Cardiac muscle cell (in vitro differentiated cells and primary cell): Measurements from ENCODE around the gene SGMS1. TPM values are rescaled to one million over a fixed set of nuclear protein-coding genes. Genes with fewer than 3 reads are reported as not detected.
A peak's percentile ranks its signal among the peaks of the same experiment; 100 is the strongest.
"Not testable (repeated sequence)": the region's sequence is repeated elsewhere in the genome, so short reads cannot be mapped to it uniquely, and the experiment has no call there.

ENCODE experiments used
- DNase-seq, 2 donors: peaks; one replicate each; pipeline versions ENCODE4 v3.0.0 to v3.0.0-alpha.2; 2010 to 2017; ENCODE audit warnings: low read depth in 1 of 2, low spot score in 1 of 2
- H3K27ac ChIP-seq: fragments of 200-600 bp; sonication (generic); 2 replicates; pipeline ENCODE4 v1.5.1; 2016
- H3K27me3 ChIP-seq: fragments of 200-600 bp; sonication (generic); 2 replicates; pipeline ENCODE4 v1.6.0; 2016; ENCODE audit warnings: control low read depth
- H3K36me3 ChIP-seq: fragments of 200-600 bp; sonication (generic); 2 replicates; pipeline ENCODE4 v1.5.1; 2016; ENCODE audit warnings: control low read depth
- H3K4me1 ChIP-seq: fragments of 200-600 bp; sonication (generic); 2 replicates; pipeline ENCODE4 v1.8.1; 2017; ENCODE audit warnings: low read depth, mild to moderate bottlenecking, mixed run types
- H3K4me3 ChIP-seq: fragments of 200-600 bp; sonication (generic); 2 replicates; pipeline ENCODE4 v1.5.1; 2016; ENCODE audit warnings: mild to moderate bottlenecking
- H3K9me3 ChIP-seq: fragments of 200-600 bp; sonication (generic); 2 replicates; pipeline ENCODE4 v1.5.1; 2017; ENCODE audit warnings: low read depth, mild to moderate bottlenecking, control low read depth
- polyA plus RNA-seq: library from polyadenylated mRNA; unstranded; fragments of >200 nt; fragmentation: Nextera tagmentation; extraction: Ambion mirVana; gene quantifications from 2 replicates; pipeline ENCODE4 v1.2.1, GENCODE V29; 2016
- total RNA-seq: library from RNA; depleted of rRNA; stranded (reverse); fragments of >200 nt; gene quantifications from 2 replicates; pipeline ENCODE4 v1.2.3, GENCODE V29; 2016
- TF ChIP-seq, protein P1 (sequence below): IDR thresholded peaks from 2 replicates; pipeline ENCODE4 v1.5.1; 2012; ENCODE audit warnings: low read depth, mild to moderate bottlenecking, low read length

Gene SGMS1
- total and polyA plus RNA-seq, 2 experiments from 2014 or later: 12.1 to 41.6 TPM

DNA sequence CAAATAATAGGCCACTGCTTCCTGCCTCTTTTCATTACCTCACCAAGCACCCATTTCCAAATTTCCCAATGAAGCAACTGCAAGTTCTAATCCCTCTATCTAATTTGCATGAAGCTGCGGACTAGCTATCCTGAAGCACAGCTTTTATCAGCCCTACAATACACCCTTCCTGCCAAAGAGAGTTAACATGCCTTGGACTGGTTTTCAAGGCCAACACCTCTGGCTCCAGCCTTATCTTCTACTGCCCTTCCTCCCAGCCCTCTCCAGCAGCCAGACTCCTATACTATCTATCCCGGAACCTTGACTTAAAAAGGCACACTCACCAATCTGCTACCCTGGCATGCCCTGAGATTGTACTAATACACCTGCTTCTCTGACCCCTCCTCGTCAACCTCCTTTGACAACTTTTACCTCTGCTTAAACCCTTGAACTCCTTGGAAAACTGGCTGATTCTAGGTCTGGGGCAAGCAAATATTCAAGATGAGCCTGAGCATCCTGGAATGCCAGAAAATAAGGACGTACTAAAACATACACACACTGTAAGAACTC lies 73.4 kb downstream of the SGMS1 start:
- H3K9me3 ChIP-seq: no peaks in the 10 kb centered on the region
- no peaks in the 10 kb centered on the region for H3K36me3 ChIP-seq
- H3K4me1 ChIP-seq: peaks cover 35% of the 10 kb centered on the region
- TF ChIP-seq, protein P1, sequence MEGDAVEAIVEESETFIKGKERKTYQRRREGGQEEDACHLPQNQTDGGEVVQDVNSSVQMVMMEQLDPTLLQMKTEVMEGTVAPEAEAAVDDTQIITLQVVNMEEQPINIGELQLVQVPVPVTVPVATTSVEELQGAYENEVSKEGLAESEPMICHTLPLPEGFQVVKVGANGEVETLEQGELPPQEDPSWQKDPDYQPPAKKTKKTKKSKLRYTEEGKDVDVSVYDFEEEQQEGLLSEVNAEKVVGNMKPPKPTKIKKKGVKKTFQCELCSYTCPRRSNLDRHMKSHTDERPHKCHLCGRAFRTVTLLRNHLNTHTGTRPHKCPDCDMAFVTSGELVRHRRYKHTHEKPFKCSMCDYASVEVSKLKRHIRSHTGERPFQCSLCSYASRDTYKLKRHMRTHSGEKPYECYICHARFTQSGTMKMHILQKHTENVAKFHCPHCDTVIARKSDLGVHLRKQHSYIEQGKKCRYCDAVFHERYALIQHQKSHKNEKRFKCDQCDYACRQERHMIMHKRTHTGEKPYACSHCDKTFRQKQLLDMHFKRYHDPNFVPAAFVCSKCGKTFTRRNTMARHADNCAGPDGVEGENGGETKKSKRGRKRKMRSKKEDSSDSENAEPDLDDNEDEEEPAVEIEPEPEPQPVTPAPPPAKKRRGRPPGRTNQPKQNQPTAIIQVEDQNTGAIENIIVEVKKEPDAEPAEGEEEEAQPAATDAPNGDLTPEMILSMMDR: no peak
- peak overlapping the region; percentile 14 for H3K27ac ChIP-seq
- no peak overlapping the region for H3K4me3 ChIP-seq
- DNase-seq: peak; percentile 63 to 80
- H3K27me3 ChIP-seq: no peaks in the 10 kb centered on the region

GRCh38 chr10:50549186-50549585 lies 74.6 kb downstream of the SGMS1 start:
- H3K27me3 ChIP-seq, DNase-seq, H3K27ac ChIP-seq, H3K4me3 ChIP-seq, H3K9me3 ChIP-seq, H3K36me3 ChIP-seq: not testable (repeated sequence)
- H3K4me1 ChIP-seq: peaks cover 23% of the 10 kb centered on the region

DNA sequence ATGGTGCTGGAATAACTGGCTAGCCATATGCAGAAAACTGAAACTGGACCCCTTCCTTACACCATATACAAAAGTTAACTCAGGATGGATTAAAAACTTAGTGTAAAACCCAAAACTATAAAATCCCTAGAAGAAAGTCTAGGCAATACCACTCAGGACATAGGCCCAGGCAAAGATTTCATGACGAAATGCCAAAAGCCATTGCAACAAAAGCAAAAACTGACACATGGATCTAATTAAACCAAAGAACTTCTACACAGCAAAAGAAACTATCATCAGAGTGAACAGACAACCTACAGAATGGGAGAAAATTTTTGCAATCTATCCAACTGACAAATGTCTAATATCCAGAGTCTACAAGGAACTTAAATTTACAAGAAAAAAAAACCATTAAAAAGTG lies 75.3 kb downstream of the SGMS1 start:
- not testable (repeated sequence) for H3K27me3 ChIP-seq, H3K4me3 ChIP-seq, H3K9me3 ChIP-seq, H3K27ac ChIP-seq, H3K36me3 ChIP-seq
- H3K4me1 ChIP-seq: peaks cover 24% of the 10 kb centered on the region
- peak in 1 of 2 donors; percentile 22 for DNase-seq

DNA sequence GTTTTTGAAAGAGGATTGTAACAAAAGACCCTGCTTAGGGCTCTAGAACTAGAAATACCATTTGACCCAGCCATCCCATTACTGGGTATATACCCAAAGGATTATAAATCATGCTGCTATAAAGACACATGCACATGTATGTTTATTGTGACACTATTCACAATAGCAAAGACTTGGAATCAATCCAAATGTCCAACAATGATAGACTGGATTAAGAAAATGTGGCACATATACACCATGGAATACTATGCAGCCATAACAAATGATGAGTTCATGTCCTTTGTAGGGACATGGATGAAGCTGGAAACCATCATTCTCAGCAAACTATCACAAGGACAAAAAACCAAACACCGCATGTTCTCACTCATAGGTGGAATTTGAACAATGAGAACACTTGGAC lies 77.5 kb downstream of the SGMS1 start:
- not testable (repeated sequence) for H3K9me3 ChIP-seq, H3K27ac ChIP-seq, H3K27me3 ChIP-seq, DNase-seq, H3K4me3 ChIP-seq, H3K36me3 ChIP-seq
- peaks cover 22% of the 10 kb centered on the region for H3K4me1 ChIP-seq

DNA sequence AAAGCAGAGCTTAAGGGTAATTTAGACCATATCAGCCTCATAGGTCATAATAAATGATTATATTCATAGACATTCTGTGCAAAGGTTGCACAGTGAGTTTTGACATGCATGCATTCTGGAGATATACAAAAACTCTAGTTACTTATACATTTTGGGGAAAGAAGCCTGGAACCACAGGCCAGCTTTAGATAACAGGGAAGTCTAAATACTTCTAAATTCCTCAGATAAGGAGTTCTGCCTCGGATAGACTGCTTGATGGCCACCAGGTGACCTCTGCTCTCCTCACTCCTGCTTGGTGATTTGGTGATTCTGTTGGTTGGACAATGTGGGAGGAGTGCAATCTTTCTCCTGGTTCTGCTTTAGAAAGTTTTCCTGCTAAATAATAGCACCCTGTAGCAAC lies 77.9 kb downstream of the SGMS1 start:
- H3K27ac ChIP-seq: no peak overlapping the region
- H3K4me1 ChIP-seq: peaks cover 22% of the 10 kb centered on the region
- TF ChIP-seq, protein P1: no peak
- H3K4me3 ChIP-seq: no peak overlapping the region
- peak in 1 of 2 donors; percentile 40 for DNase-seq
- H3K36me3 ChIP-seq: no peaks in the 10 kb centered on the region
- no peaks in the 10 kb centered on the region for H3K9me3 ChIP-seq
- H3K27me3 ChIP-seq: no peaks in the 10 kb centered on the region

DNA sequence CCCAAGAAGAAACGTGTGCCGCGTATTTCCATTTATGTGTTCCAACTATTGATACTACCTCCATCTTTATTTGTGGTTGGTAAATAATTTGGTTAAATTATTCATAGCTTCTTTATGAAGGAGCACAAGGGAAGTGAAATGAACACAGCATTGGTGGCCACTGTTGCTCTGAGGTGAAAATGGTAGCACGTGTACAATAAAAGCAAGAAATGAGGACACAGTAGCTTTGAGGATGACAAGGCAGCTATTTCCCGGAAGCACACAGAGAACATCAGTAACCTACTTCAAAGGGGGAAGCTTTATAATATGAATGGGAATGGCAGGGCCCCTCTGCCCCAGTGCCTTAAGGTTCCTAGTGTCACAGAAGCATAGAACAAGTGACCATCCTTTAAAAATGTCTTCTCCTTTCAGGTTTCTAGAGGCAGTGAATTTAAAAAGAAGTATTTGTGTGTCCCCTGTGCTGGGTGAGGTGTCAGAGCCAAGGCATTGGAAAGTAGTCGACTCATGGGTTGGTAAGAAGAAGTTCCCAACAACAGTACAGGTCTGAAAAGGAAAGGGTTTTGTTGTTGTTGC lies 78.8 kb downstream of the SGMS1 start:
- Histone ChIP-seq H3K36me3 (no peaks in the 10 kb centered on the region), H3K9me3 (no peaks in the 10 kb centered on the region), H3K4me1 (peaks cover 20% of the 10 kb centered on the region), H3K4me3 (no peak overlapping the region), H3K27me3 (no peaks in the 10 kb centered on the region), H3K27ac (no peak overlapping the region)
- TF ChIP-seq, protein P1: no peak
- DNase-seq: no peak

DNA sequence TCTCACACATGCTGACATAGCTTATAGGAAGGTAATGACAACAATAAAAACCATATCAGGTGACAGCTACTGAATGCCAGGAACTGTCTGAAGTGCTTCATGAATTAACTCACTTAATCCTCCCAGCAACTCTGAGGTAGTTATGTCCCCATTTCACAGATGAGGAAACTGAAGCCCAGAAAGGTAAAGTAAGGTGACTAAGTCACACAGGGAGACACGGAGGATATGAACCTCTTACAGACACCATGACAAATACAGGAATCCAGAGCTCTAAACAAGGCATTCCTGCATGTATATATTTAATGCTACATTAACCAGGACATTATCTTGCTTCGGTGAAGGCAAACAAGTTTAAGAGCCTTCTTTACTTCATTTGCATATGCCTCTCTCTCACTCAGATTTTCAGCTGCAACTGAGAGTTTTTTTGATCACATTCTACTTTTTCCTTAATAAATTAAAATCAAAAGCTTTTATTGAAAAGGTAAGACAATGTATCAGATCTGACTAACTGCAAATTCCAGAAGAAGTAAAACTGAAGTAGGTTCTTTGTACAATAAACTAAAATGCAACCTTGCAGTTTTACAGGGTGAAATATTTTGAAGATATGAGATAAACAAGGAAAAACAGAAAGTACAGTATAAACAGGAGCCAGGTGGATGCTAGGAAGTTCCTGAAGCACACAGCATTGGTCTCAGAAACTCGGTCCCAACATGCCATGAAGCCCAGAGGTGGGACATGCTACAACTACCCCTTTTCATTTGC lies 79.5 kb downstream of the SGMS1 start:
- no peak overlapping the region for H3K27ac ChIP-seq
- no peak overlapping the region for H3K4me3 ChIP-seq
- no peak for DNase-seq
- no peaks in the 10 kb centered on the region for H3K36me3 ChIP-seq
- peaks cover 15% of the 10 kb centered on the region for H3K4me1 ChIP-seq
- TF ChIP-seq, protein P1: no peak
- H3K27me3 ChIP-seq: no peaks in the 10 kb centered on the region
- no peaks in the 10 kb centered on the region for H3K9me3 ChIP-seq
